Keratinocyte (primary cell): ENCODE measurements around the gene TFDP1.

Experiments used
- EZH2 ChIP-seq: IDR thresholded peaks from one replicate; pipeline ENCODE4 v1.6.1; 2012; ENCODE audit warnings: inconsistent platforms, mild to moderate bottlenecking, low read length, moderate library complexity
- TF ChIP-seq, protein P1 (sequence below), 3 experiments: IDR thresholded peaks in 1 of 3; conservative IDR thresholded peaks in 1 of 3; optimal IDR thresholded peaks in 1 of 3; 2 replicates in 2 of 3; 3 replicates in 1 of 3; pipeline versions ENCODE3 to v1.5.1; 2011; ENCODE audit warnings: low read length in 3 of 3, mild to moderate bottlenecking in 3 of 3, moderate library complexity in 2 of 3, control low read depth in 1 of 3, inconsistent platforms in 1 of 3; ENCODE audit not compliant: insufficient read depth in 2 of 3; ENCODE audit errors: extremely low read depth in 1 of 3

DNA sequence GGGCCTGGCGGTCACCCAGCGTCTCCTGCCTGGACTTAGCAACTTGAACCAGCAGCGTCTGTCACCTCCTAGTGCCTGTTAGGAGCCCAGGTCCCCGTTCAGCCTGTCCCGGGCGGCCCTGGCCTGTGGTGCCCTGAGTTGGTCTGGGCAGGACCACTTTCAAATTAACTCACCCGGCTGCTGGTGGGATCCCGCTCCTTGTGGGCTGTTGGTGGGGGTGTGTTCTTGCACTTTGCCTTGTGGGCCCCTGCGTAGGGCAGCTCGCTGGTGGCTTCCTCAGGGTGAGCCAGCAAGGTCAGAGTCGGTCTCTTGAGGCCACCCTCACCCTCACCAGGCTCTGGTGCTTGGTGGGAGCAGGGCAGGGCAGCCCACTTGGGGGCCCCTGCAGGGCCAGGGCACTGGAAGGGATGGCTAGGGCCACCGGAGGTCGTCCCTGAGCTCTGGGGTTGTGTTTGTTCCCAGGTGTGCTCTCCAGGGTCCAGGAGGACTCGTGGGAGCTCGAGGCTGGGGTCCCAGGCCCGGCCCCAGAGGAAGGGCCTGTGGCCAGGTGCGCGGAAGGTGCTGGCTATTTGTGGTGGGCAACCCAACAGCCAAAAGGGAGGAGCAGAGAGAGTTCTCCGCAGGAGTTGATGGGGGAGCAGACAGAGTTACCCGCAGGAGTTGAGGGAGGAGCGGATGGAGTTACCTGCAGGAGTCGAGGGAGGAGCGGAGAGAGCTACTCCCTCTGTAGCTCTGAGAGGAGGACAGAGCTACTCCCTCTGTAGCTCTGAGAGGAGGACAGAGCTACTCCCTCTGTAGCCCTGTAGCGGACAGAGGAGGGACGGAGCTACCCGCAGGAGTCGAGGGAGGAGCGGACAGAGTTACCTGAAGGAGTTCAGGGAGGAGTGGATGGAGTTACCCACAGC is 16.9 kb downstream of the TFDP1 start:
- TF ChIP-seq, protein P1, sequence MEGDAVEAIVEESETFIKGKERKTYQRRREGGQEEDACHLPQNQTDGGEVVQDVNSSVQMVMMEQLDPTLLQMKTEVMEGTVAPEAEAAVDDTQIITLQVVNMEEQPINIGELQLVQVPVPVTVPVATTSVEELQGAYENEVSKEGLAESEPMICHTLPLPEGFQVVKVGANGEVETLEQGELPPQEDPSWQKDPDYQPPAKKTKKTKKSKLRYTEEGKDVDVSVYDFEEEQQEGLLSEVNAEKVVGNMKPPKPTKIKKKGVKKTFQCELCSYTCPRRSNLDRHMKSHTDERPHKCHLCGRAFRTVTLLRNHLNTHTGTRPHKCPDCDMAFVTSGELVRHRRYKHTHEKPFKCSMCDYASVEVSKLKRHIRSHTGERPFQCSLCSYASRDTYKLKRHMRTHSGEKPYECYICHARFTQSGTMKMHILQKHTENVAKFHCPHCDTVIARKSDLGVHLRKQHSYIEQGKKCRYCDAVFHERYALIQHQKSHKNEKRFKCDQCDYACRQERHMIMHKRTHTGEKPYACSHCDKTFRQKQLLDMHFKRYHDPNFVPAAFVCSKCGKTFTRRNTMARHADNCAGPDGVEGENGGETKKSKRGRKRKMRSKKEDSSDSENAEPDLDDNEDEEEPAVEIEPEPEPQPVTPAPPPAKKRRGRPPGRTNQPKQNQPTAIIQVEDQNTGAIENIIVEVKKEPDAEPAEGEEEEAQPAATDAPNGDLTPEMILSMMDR (optimal IDR thresholded peaks at IDR 0.05 in 1 of 3, IDR thresholded peaks at IDR 0.05 in 1 of 3, conservative IDR thresholded peaks at IDR 0.05 in 1 of 3; ENCODE audit: extremely low read depth in 1 of 3, insufficient read depth in 2 of 3, low read length in 3 of 3): no peak
- TF ChIP-seq EZH2: no peak
